ENCODE data around the gene PERP. TPM values are rescaled to one million over a fixed set of nuclear protein-coding genes. Genes with fewer than 3 reads are reported as not detected.

Gene PERP
- total and polyA plus RNA-seq, 2 donors (not counting 1 experiment from before 2014, with no cell fraction given): 0.22 to 0.30 TPM

DNA sequence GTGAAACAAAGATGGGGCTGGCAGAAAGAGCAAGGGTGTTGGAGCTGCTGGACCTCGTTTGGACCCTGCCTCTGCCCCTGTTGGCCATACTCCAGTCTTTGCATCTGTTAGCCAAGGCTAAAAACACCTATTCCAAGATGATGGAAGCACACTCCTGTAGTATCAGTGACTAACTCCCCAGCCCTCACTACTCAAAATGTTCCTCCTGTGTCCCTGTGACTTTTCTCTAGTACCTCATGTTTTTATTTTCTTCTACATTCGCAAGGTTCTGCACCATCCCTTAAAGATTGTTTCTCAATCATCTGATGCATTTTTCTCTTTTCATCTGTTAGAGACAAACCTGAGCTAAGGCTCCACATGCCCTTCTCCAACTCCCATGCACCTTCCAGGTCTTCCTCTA is 8.9 kb downstream of the PERP start:
- peaks cover 0 to 13% (median 1%) of the 10 kb centered on the region in 4 experiments for H3K27me3 ChIP-seq (replicated peaks in 1 of 4; ENCODE audit: control extremely low read depth in 1 of 4, control insufficient read depth in 3 of 4, insufficient read depth in 4 of 4, low read length in 3 of 4)
- WGBS (ENCODE audit: insufficient coverage): 65% methylated on average over 2 of the region's 2 CpGs
- TF ChIP-seq, protein P1, sequence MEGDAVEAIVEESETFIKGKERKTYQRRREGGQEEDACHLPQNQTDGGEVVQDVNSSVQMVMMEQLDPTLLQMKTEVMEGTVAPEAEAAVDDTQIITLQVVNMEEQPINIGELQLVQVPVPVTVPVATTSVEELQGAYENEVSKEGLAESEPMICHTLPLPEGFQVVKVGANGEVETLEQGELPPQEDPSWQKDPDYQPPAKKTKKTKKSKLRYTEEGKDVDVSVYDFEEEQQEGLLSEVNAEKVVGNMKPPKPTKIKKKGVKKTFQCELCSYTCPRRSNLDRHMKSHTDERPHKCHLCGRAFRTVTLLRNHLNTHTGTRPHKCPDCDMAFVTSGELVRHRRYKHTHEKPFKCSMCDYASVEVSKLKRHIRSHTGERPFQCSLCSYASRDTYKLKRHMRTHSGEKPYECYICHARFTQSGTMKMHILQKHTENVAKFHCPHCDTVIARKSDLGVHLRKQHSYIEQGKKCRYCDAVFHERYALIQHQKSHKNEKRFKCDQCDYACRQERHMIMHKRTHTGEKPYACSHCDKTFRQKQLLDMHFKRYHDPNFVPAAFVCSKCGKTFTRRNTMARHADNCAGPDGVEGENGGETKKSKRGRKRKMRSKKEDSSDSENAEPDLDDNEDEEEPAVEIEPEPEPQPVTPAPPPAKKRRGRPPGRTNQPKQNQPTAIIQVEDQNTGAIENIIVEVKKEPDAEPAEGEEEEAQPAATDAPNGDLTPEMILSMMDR (IDR thresholded peaks at IDR 0.05): no peak
- no peak for TF ChIP-seq EZH2 (IDR thresholded peaks at IDR 0.05; ENCODE audit: borderline replicate concordance, insufficient read depth, low read depth, low read length, poor library complexity, severe bottlenecking)
- H3K27me3 Mint-ChIP-seq: peaks cover 37% of the 10 kb centered on the region
- no peak overlapping the region for H2AFZ ChIP-seq (ENCODE audit: insufficient read depth, low read depth, low read length, poor library complexity, severe bottlenecking)
- no peak overlapping the region for H3K4me3 ChIP-seq (ENCODE audit: control extremely low read depth in 1 of 5, extremely low read depth in 1 of 5, insufficient read depth in 1 of 5, low read depth in 2 of 5, low read length in 4 of 5)
- H3K4me3 Mint-ChIP-seq: no peak overlapping the region
- no peaks in the 10 kb centered on the region for H3K36me3 ChIP-seq (replicated peaks in 1 of 2; ENCODE audit: control extremely low read depth in 1 of 2, control insufficient read depth in 1 of 2, extremely low read depth in 1 of 2, insufficient read depth in 2 of 2, low read length in 1 of 2)
- CTCF ChIA-PET: no interaction called here
- no peaks in the 10 kb centered on the region for H3K4me1 ChIP-seq (ENCODE audit: control insufficient read depth in 2 of 2, insufficient read depth in 2 of 2, low read length in 2 of 2)
- no peaks in the 10 kb centered on the region for H4K20me1 ChIP-seq (ENCODE audit: control insufficient read depth, insufficient read depth, low read length, poor library complexity, severe bottlenecking)
- POLR2A ChIA-PET: interaction anchor here (0.6 kb wide), 1 partner anchor 91 kb away, joined by 5 read pairs; no protein-coding TSS in a partner anchor
- DNase-seq (no peak), ATAC-seq (ENCODE audit: low read depth) (no peak)
- H3K27ac ChIP-seq (ENCODE audit: low read length in 2 of 2): no peak overlapping the region
- intact Hi-C loops (cut with micrococcal nuclease): no loop called here
- no peaks in the 10 kb centered on the region for H3K79me2 ChIP-seq (ENCODE audit: control insufficient read depth, insufficient read depth, low read length)
- no peak overlapping the region for H3K4me2 ChIP-seq (replicated peaks; ENCODE audit: low read depth, low read length, poor library complexity, severe bottlenecking)
- H3K27ac Mint-ChIP-seq: no peak overlapping the region
- peaks cover 2% of the 10 kb centered on the region for H3K9me3 Mint-ChIP-seq (ENCODE audit: insufficient read depth)
- H3K4me1 Mint-ChIP-seq: no peaks in the 10 kb centered on the region
- peaks cover 0 to 3% (median 0%) of the 10 kb centered on the region in 3 donors for H3K9me3 ChIP-seq (ENCODE audit: control extremely low read depth in 1 of 3, control insufficient read depth in 2 of 3, insufficient read depth in 1 of 3, low read length in 2 of 3)
- H3K9ac ChIP-seq (ENCODE audit: low read length): no peak overlapping the region

DNA sequence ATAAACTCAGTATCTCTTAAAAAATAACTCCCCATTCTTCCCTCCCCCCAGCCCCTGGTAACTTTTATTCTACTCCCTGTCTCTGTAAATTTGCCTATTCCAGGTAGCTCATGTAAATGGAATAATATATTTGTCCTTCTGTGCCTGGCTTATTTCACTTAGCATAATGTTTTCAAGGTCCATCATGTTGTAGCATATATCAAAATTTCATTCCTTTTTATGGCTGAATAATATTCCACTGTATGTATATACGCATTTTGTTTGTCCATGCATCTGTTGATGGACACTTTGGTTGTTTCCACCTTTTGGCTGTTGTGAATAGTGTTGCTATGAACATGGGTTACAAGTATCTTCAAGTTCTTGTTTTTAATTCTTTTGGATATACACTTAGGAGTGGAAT is 13.0 kb downstream of the PERP start:
- H3K79me2 ChIP-seq (ENCODE audit: control insufficient read depth, insufficient read depth, low read length): no peaks in the 10 kb centered on the region
- peaks cover 24% of the 10 kb centered on the region for H3K27me3 Mint-ChIP-seq
- ATAC-seq (ENCODE audit: low read depth) (no peak), DNase-seq (no peak)
- no peaks in the 10 kb centered on the region for H3K36me3 ChIP-seq (replicated peaks in 1 of 2; ENCODE audit: control extremely low read depth in 1 of 2, control insufficient read depth in 1 of 2, extremely low read depth in 1 of 2, insufficient read depth in 2 of 2, low read length in 1 of 2)
- no peak overlapping the region for H3K4me2 ChIP-seq (replicated peaks; ENCODE audit: low read depth, low read length, poor library complexity, severe bottlenecking)
- ChIA-PET CTCF (interaction anchor here (0.6 kb wide), 1 partner anchor 22 kb away, joined by 3 read pairs; no protein-coding TSS in a partner anchor), POLR2A (no interaction called here)
- no peak overlapping the region for H3K4me3 Mint-ChIP-seq
- no peaks in the 10 kb centered on the region for H4K20me1 ChIP-seq (ENCODE audit: control insufficient read depth, insufficient read depth, low read length, poor library complexity, severe bottlenecking)
- WGBS (ENCODE audit: insufficient coverage): no CpG with 5 or more reads among the region's 1 CpG
- TF ChIP-seq EZH2 (IDR thresholded peaks at IDR 0.05; ENCODE audit: borderline replicate concordance, insufficient read depth, low read depth, low read length, poor library complexity, severe bottlenecking): no peak
- TF ChIP-seq, protein P1 (IDR thresholded peaks at IDR 0.05): no peak
- H3K4me3 ChIP-seq (ENCODE audit: control extremely low read depth in 1 of 5, extremely low read depth in 1 of 5, insufficient read depth in 1 of 5, low read depth in 2 of 5, low read length in 4 of 5): no peak overlapping the region
- no peak overlapping the region for H3K27ac Mint-ChIP-seq
- no peak overlapping the region for H2AFZ ChIP-seq (ENCODE audit: insufficient read depth, low read depth, low read length, poor library complexity, severe bottlenecking)
- H3K9ac ChIP-seq (ENCODE audit: low read length): no peak overlapping the region
- peaks cover 0 to 9% (median 0%) of the 10 kb centered on the region in 4 experiments for H3K27me3 ChIP-seq (replicated peaks in 1 of 4; ENCODE audit: control extremely low read depth in 1 of 4, control insufficient read depth in 3 of 4, insufficient read depth in 4 of 4, low read length in 3 of 4)
- H3K9me3 ChIP-seq (ENCODE audit: control extremely low read depth in 1 of 3, control insufficient read depth in 2 of 3, insufficient read depth in 1 of 3, low read length in 2 of 3): peaks cover 0 to 3% (median 0%) of the 10 kb centered on the region in 3 donors
- no peaks in the 10 kb centered on the region for H3K4me1 ChIP-seq (ENCODE audit: control insufficient read depth in 2 of 2, insufficient read depth in 2 of 2, low read length in 2 of 2)
- H3K9me3 Mint-ChIP-seq (ENCODE audit: insufficient read depth): peaks cover 2% of the 10 kb centered on the region
- no peaks in the 10 kb centered on the region for H3K4me1 Mint-ChIP-seq
- no peak overlapping the region for H3K27ac ChIP-seq (ENCODE audit: low read length in 2 of 2)
- intact Hi-C loops (cut with micrococcal nuclease): no loop called here
